Uterus (tissue), 4 donors: ENCODE measurements around the gene ANXA3. TPM values are rescaled to one million over a fixed set of nuclear protein-coding genes. Genes with fewer than 3 reads are reported as not detected.

ENCODE experiments used
- DNase-seq, 2 donors: peaks; one replicate each; pipeline ENCODE4 v3.0.0-alpha.2; 2019 to 2020
- H3K27ac ChIP-seq, 2 donors: fragments of 200-600 bp; sonication (generic); 1 replicate in 1 of 2; 2 replicates in 1 of 2; pipeline ENCODE4 v1.5.1; 2016 to 2018
- H3K27me3 ChIP-seq, 2 donors: fragments of 200-600 bp; sonication (generic); one replicate each; pipeline ENCODE4 v1.5.1; 2018 to 2019; ENCODE audit warnings: control low read depth in 1 of 2
- H3K36me3 ChIP-seq, 2 donors: fragments of 200-600 bp; sonication (generic); one replicate each; pipeline ENCODE4 v1.5.1; 2019; ENCODE audit warnings: control low read depth in 1 of 2
- H3K4me1 ChIP-seq, 2 donors: fragments of 200-600 bp; sonication (generic); one replicate each; pipeline ENCODE4 v1.5.1; 2018 to 2019; ENCODE audit warnings: control low read depth in 1 of 2
- H3K4me3 ChIP-seq, 2 donors: fragments of 200-600 bp; sonication (generic); 1 replicate in 1 of 2; 2 replicates in 1 of 2; pipeline ENCODE4 v1.5.1; 2018 to 2019; ENCODE audit warnings: mild to moderate bottlenecking in 1 of 2
- H3K9me3 ChIP-seq, 2 donors: fragments of 200-600 bp; sonication (generic); one replicate each; pipeline ENCODE4 v1.5.1; 2019; ENCODE audit warnings: control low read depth in 1 of 2
- POLR2A ChIP-seq, 2 donors: fragments of 450-650 bp; IDR thresholded peaks; one replicate each; pipeline ENCODE4 v1.6.1; 2016; ENCODE audit warnings: antibody characterized with exemption in 2 of 2, mild to moderate bottlenecking in 1 of 2, moderate library complexity in 1 of 2
- intact Hi-C: fragments of 100-400 bp; cut with DNase I; formaldehyde crosslinking; loops from one replicate; pipeline ENCODE4 v1.15.1; 2023; ENCODE audit warnings: low total_unique reads
- total RNA-seq, 4 donors: library from RNA; depleted of rRNA in 3 of 4; stranded (reverse); fragments of >200 nt in 3 of 4; gene quantifications; one replicate each; pipeline versions ENCODE4 v1.1.0 to v1.2.4, GENCODE V29; 2014 to 2023
- TF ChIP-seq, protein P1 (sequence below), 4 experiments: fragments of 200-600 bp in 2 of 4; fragments of 450-650 bp in 2 of 4; sonication (generic) in 2 of 4; IDR thresholded peaks; one replicate each; pipeline ENCODE4 v1.5.1; 2016 to 2019; ENCODE audit warnings: antibody characterized with exemption in 4 of 4, mild to moderate bottlenecking in 2 of 4, moderate library complexity in 1 of 4
- donor health status: DM: yes; HTN: yes; CAD: no.

ANXA3 gene
- total RNA-seq, 4 donors from 2014 or later, result 13.6 to 243 (median 23.4) TPM

DNA sequence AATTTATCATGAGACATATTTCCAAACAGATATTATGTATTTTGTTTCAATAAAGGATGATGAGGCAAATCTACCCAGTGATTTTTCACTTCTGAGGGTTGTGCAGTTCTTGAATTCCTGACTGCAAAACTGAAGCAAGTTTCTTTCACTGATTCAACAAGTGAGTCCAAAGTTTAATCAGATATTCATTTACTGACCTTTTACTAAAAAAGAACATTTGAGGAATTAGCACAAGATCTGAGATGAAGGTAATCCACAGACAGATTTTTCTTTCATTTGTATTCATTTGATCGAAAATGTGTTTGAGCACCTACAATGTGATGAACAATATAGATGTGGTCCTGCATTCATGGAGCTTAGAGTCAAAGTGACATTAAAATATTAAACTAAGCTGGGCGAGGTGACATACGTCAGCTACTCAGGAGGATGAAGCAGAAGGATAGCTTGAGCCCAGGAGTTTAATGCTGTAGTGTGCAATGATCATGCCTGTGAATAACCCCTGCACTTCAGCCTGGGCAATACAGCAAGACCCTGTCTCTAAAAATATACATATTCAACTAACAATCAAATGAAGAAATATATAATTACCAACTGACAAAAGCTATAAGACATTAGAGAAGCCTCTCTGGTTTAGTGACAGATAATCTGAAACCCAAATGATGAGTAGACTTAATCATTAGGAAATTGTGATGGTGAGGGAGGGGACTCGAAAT lies 76.6 kb downstream of the ANXA3 start:
- DNase-seq, result no peak
- Histone ChIP-seq H3K36me3 (no peaks in the 10 kb centered on the region), H3K9me3 (no peaks in the 10 kb centered on the region), H3K4me1 (no peaks in the 10 kb centered on the region), H3K27ac (no peak overlapping the region), H3K27me3 (no peaks in the 10 kb centered on the region), H3K4me3 (no peak overlapping the region)
- TF ChIP-seq, protein P1, sequence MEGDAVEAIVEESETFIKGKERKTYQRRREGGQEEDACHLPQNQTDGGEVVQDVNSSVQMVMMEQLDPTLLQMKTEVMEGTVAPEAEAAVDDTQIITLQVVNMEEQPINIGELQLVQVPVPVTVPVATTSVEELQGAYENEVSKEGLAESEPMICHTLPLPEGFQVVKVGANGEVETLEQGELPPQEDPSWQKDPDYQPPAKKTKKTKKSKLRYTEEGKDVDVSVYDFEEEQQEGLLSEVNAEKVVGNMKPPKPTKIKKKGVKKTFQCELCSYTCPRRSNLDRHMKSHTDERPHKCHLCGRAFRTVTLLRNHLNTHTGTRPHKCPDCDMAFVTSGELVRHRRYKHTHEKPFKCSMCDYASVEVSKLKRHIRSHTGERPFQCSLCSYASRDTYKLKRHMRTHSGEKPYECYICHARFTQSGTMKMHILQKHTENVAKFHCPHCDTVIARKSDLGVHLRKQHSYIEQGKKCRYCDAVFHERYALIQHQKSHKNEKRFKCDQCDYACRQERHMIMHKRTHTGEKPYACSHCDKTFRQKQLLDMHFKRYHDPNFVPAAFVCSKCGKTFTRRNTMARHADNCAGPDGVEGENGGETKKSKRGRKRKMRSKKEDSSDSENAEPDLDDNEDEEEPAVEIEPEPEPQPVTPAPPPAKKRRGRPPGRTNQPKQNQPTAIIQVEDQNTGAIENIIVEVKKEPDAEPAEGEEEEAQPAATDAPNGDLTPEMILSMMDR (IDR thresholded peaks at IDR 0.05), result no peak
- no peak for TF ChIP-seq POLR2A (IDR thresholded peaks at IDR 0.05)
- intact Hi-C loops, result no loop called here

DNA sequence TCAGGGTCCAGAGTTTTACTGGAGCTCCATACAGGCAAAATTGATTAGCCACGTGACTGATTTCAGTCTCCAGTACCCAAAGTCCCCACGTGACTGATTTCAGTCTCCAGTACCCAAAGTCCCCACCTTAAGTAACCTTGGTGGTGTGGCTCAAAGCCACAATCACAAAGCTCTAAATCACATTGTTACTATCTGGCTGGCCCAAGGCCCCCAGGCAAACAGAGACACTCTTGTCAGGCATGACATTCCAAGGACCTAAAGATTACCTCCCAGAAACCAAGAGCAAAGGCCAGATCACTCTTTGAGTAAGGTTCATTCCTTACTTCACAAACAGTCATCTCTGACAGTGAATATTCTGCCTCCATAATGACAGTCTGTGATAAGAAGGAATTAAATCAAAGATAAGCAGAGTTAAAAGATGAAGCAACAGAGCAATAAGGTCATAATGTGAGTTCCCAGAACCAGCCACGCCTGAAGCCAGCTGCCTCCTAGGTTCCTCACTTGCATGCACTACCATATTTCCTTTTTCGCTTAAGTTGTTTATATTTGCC lies 78.5 kb downstream of the ANXA3 start:
- Histone ChIP-seq H3K27me3 (no peaks in the 10 kb centered on the region), H3K9me3 (no peaks in the 10 kb centered on the region), H3K4me3 (no peak overlapping the region), H3K27ac (no peak overlapping the region), H3K4me1 (no peaks in the 10 kb centered on the region), H3K36me3 (no peaks in the 10 kb centered on the region)
- TF ChIP-seq, protein P1 (IDR thresholded peaks at IDR 0.05), result no peak
- no peak for TF ChIP-seq POLR2A (IDR thresholded peaks at IDR 0.05)
- intact Hi-C loops, result loop anchor here (10.0 kb wide), 1 partner anchor 235 kb away; no protein-coding TSS in a partner anchor
- DNase-seq, result no peak

DNA sequence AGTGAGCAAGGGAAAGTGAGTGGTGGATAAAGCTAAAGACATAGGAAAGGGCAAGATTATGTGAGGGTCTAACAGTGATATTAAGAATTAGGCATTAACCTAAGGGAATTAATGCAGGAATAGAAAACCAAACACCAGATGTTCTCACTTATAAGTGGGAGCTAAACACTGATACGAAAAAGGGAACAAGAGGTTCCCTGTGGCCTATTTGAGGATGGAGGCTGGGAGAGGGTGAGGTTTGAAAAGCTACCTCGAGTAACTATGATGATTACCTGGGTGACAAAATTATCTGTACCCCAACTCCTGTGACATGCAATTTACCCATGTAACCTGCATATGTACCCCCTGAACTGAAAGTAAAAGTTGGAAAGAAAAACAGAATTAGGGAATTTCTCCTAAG lies 79.0 kb downstream of the ANXA3 start:
- Histone ChIP-seq H3K4me3 (no peak overlapping the region), H3K9me3 (no peaks in the 10 kb centered on the region), H3K27ac (no peak overlapping the region), H3K4me1 (no peaks in the 10 kb centered on the region), H3K36me3 (no peaks in the 10 kb centered on the region), H3K27me3 (no peaks in the 10 kb centered on the region)
- intact Hi-C loops, result loop anchor here (10.0 kb wide), 1 partner anchor 234 kb away; no protein-coding TSS in a partner anchor
- DNase-seq, result no peak
- TF ChIP-seq, protein P1 (IDR thresholded peaks at IDR 0.05), result no peak
- no peak for TF ChIP-seq POLR2A (IDR thresholded peaks at IDR 0.05)

DNA sequence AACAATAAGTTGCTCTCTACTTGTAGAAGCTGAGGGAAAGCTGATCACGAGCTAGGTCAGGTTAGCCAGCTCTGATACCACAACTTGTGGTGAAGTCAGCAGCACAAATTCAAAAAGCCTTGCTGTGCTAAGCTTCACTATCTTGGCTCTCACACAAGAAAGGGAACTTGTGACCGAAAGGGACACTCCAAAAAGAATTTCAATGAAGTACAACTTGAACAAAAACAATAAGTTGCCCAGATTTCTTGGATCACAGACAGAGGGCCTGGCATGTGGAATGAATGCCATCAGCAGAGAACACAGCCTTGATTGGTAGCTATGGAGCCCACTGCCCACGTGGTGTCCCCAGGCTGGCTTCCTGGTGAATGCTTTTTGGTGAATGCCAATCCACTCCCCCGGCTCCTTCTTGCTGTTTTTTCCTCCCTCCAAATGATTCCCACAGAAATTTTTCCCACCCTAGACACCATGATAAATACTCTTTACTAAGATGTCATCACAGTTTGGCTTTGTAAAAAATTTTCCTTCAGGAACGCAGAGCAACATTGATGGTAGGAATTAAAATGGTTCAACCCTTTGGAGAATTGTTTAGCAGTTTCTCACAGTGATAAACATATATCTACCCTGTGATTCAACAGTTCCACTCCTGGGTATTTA lies 82.6 kb downstream of the ANXA3 start:
- Histone ChIP-seq H3K27me3 (no peaks in the 10 kb centered on the region), H3K4me3 (no peak overlapping the region), H3K4me1 (no peaks in the 10 kb centered on the region), H3K36me3 (no peaks in the 10 kb centered on the region), H3K9me3 (no peaks in the 10 kb centered on the region), H3K27ac (no peak overlapping the region)
- DNase-seq, result no peak
- intact Hi-C loops, result loop anchor here (10.0 kb wide), 1 partner anchor 231 kb away; no protein-coding TSS in a partner anchor
- no peak for TF ChIP-seq POLR2A (IDR thresholded peaks at IDR 0.05)
- TF ChIP-seq, protein P1 (IDR thresholded peaks at IDR 0.05), result no peak
